C4-2B (cell line): Measurements from ENCODE around the gene CMTM8.

ENCODE experiments used
- ZFX ChIP-seq: fragments of 450-650 bp; IDR thresholded peaks from 2 replicates; pipeline ENCODE4 v1.6.1; 2017
- TF ChIP-seq, protein P1 (sequence below): fragments of 450-650 bp; conservative IDR thresholded peaks from 2 replicates; pipeline ENCODE4 v1.5.1; 2017; ENCODE audit warnings: mild to moderate bottlenecking

DNA sequence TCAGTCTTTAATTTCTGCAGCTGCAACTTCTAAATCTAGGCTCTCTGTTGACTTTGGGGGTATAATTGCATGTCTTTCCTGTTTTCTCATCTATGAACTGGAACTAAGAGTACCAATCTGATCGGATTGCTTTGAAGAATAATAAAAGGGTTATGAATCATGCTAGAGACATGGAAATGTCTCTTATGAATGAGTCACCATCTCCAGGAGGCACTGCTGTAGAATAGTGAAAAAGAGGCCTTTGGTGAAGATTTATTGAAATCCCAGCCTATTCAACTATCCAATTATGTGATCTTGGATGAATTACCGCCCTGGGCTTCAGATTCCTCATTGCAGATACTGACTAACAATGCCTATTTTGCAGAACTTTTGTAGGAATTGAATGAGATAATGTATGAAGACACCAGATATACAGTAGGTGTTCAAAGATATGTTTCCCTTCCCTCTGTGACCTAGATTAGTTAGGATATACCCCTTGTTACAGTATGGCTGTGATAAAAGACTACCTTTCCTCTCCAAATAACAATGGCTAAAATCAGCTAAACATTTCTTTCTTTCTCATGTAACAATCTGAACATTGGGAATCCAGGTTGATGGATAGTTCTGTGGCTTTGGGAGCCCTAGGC, 11.5 kb upstream of the CMTM8 start:
- TF ChIP-seq, protein P1, sequence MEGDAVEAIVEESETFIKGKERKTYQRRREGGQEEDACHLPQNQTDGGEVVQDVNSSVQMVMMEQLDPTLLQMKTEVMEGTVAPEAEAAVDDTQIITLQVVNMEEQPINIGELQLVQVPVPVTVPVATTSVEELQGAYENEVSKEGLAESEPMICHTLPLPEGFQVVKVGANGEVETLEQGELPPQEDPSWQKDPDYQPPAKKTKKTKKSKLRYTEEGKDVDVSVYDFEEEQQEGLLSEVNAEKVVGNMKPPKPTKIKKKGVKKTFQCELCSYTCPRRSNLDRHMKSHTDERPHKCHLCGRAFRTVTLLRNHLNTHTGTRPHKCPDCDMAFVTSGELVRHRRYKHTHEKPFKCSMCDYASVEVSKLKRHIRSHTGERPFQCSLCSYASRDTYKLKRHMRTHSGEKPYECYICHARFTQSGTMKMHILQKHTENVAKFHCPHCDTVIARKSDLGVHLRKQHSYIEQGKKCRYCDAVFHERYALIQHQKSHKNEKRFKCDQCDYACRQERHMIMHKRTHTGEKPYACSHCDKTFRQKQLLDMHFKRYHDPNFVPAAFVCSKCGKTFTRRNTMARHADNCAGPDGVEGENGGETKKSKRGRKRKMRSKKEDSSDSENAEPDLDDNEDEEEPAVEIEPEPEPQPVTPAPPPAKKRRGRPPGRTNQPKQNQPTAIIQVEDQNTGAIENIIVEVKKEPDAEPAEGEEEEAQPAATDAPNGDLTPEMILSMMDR = no peak
- no peak for TF ChIP-seq ZFX
